Urothelium cell line (cell line): ENCODE measurements around the gene IGDCC3.

ENCODE experiments used
- DNase-seq: peaks from one replicate; pipeline ENCODE4 v3.0.0; 2011; ENCODE audit warnings: low spot score, mixed read lengths
- FAIRE-seq: peaks from 2 replicates; lab custom pipeline; 2011; peaks lifted over from hg19 to GRCh38; lab: Jason Lieb, UNC

IGDCC3 gene

DNA sequence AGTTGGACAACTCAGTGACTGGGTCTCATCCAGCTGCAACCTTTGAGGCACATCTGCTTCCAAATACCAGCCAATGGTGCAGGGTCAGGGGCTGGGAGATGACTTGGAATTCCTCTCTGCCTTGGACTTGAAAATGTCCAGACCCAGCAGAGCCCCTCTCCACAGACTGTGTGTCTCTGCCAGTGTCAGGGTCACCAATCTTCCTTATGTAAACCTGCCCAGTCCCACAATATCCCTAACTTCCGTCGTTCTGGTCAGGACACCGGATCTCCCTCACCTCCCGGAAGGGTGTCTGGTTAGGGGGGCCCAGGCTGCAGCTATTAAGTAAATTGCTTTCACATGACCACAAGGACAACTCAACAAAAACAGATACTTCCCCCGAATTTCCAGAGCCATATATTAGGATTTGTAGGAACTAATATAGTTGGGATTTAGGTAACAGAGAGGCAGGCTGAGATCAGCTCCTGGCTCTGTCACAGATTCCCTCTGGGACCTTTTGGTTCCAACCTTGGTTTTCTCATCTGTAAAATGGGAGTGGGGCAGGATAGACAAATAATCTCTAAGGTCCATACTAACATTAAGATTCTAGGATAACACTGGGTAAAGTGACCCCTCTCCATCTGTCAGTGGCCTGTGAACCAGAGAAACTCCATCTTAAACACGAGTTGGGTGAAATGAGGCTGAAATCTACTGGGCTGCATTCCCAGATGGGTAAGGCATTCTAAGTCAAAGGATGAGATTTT lies 30.8 kb downstream of the IGDCC3 start:
- FAIRE-seq (no peak), DNase-seq (no peak)

DNA sequence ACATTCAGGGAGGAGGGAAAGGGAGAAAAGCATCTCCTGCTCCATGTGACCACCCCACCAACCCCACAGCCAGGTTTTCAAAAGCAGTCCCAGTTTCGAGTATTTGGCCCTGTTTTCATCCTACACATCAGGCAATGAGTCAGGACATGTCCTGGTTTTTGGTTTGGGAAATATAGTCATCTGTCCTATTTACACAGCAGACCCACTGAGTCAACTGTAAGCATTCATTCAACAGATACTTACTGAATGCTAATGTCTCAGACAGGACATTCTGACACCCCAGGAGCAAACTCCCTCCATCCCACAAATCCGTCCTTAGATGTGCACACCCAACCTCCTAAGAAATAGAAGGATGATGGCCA lies 32.9 kb downstream of the IGDCC3 start:
- FAIRE-seq (no peak), DNase-seq (no peak)

DNA sequence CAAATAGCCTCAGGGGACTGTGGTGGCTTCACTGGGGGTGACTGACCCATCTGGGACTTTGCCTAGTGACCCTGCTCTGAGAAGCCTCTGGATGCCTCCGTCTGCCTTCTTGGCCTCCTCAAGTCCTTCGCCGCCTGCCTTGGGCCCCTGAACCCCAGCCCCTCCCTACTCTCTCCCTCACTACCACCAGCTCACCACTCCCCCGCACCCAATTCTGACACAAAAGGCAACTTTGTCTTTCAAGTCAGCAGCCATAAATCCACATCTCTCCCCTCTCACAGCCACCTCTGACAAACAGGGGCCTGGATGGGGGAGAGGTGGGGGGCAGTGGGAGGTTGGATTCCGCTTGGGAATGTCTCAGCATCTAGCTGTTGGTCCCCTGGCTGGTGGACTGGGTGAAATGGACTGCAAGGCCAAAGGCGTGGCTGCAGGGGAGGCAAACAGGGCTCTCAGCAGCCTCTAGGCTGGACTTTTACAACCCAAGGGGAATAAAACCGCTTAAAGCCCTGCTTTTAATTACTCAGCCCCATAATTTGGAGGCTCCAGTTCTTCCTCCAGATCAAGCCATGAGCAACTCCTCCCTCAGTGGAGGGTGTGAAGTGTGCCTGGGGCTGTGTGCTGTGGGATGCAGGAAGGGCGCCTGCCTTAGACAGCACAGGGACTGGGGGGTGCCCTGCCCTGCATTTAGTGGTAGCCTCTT lies 33.4 kb downstream of the IGDCC3 start:
- DNase-seq (no peak), FAIRE-seq (no peak)

DNA sequence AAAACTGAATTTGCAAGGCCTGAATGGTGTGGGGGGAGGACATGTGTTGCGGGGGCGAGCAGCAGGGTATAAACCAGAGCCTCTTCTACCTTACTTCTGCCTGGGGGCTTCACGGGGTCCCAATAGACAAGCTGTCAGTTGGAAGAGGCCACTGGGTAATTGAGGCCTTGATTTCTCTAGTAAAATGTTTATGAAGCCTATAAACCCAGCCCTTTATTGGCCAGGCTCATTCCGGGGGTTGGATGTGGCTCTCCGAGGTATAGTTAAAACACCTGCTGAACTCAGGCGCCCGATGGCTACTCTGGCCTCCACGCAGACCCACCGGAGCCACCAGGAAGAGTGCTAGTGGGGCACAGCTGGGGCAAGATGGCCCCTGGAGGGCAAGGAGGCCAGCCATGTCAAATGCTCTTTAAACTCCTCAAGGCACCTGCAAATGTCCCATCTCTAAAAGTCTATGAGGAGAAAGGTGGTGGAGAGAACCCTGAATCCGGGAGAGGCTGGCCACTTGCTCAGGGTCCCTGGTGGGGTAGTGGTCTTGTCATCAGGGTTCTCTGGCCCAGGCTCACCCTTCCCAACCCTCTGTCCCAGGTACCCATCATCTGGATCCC lies 34.3 kb downstream of the IGDCC3 start:
- FAIRE-seq = no peak

DNA sequence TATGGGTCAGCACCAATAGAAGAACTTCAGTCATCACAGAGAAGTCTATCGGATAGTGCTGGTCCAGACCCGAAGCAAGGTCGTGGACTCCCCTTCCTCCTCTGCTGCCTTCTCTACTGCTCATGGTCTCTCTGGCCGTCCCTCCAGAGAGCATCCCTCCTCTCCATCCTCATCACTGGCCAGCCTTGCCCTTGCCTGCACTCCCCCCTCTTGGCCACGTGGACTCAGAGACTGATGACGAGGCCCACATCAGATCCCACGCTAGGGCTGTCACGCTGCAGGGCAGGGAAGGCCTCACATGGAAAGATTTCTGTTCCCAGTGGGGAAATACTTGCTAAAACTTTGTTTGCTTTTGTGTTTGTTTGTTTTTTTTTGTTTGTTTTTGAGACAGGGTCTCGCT lies 35.3 kb downstream of the IGDCC3 start:
- no peak for FAIRE-seq

More for the DNA sequence above, 34.3 kb downstream of the IGDCC3 start:
- no peak for DNase-seq

DNA sequence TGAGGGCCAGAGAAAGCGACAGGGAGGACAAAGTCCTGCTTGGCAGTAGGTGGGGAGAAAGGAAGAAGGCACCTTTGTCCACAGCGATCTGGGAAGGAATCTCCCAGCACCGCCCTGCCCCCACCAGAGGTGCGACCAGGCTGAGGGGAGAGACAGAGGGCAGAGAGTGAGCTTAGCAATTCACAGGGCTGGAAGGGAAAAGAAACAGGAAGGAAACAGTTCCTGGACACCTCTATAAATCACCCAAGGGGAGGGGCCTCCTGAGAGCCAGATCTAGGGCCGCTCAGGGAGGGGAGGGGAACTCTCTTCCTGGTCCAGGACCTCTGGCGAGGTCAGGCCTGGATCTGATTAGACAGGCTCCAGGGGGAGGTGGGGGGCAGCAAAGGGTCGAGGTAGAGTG lies 37.9 kb downstream of the IGDCC3 start:
- no peak for DNase-seq
- FAIRE-seq = no peak

More for the DNA sequence above, 35.3 kb downstream of the IGDCC3 start:
- DNase-seq = no peak

DNA sequence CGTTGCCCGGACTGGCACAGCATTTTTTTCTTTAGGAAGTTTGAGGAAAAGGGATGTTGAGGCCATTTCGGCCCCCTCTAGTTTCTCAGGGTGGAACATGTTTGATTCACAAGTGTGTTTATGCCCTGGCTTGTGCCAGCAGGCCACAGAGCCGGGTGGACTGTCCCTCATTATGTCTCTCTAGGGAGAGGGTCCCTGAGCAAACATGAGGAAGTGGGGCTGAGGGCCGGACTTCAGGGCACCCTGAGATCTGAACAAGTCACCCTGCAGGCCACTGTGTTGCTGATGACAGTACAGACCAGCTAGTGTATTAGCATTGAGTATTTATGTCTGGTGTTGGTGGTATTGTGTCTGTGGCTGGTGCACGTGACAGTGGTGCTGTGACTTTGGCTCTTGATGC lies 38.4 kb downstream of the IGDCC3 start:
- FAIRE-seq = peak; percentile 50
- no peak for DNase-seq

DNA sequence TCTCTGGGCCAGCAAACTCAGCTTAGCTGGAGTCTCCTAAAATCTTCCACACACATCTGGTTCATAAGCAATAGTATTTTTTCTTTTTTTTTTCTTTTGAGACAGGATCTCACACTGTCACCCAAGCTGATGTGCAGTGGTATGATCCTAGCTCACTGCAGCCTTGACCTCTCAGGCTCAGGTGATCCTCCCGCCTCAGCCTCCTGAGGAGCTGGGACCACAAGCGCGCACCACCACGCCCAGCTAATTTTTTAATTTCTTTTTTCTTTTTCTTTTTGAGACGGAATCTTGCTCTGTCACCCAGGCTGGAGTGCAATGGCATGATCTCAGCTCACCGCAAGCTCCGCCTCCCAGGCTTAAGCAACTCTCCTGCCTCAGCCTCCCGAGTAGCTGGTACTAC lies 39.0 kb downstream of the IGDCC3 start:
- no peak for DNase-seq
- no peak for FAIRE-seq

DNA sequence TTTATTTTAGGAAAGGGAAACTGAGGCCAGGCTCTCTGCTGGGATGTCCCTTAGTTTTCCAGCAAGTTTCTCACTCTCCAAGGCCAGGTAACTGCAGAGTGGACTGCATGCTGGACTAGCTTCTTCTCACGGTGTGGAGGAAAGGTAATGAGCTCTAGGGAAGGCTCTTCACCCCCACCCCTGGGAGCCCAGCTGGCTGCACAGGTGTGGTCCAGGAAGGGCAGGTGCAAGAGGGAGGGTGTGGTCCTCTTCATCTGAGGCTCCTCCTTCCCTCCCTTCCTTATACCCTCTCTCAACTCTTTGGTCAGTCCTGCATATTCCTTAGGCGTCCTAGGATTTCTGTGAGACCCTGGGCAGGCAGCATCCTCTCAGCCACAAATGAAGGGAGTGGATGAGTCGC lies 39.4 kb downstream of the IGDCC3 start:
- FAIRE-seq = no peak
- DNase-seq = no peak

DNA sequence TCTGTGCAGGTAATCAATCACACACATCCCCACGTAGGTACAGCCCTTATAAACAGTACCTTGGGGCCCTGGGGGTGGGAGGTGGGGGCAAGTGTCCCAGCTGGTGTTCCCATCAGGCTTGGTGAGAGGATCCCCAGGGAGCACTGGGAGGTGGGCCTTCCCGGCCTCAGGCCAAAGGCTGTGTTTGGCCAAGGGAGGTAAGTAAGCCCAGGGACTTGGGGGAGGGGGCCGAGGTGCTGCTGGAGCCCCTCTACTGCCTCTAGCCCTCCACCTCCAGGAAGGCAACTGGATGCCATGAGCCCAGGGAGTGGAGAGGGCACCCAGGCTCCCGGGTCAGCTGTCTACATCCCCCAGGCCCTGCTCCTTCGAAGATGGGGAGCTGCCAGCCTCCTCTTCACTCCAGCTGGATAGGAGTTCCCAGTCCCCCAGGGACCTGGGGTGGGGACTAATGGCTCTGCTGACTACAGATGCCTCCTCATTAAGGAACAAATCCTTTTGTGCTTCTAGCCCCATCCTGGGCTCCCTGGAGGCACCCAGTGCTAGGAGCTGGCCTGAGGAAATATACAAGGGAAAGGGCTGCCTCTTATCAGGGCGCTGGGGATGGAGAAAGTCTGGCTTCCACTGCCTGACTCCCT lies 40.2 kb downstream of the IGDCC3 start:
- FAIRE-seq (no peak), DNase-seq (no peak)

DNA sequence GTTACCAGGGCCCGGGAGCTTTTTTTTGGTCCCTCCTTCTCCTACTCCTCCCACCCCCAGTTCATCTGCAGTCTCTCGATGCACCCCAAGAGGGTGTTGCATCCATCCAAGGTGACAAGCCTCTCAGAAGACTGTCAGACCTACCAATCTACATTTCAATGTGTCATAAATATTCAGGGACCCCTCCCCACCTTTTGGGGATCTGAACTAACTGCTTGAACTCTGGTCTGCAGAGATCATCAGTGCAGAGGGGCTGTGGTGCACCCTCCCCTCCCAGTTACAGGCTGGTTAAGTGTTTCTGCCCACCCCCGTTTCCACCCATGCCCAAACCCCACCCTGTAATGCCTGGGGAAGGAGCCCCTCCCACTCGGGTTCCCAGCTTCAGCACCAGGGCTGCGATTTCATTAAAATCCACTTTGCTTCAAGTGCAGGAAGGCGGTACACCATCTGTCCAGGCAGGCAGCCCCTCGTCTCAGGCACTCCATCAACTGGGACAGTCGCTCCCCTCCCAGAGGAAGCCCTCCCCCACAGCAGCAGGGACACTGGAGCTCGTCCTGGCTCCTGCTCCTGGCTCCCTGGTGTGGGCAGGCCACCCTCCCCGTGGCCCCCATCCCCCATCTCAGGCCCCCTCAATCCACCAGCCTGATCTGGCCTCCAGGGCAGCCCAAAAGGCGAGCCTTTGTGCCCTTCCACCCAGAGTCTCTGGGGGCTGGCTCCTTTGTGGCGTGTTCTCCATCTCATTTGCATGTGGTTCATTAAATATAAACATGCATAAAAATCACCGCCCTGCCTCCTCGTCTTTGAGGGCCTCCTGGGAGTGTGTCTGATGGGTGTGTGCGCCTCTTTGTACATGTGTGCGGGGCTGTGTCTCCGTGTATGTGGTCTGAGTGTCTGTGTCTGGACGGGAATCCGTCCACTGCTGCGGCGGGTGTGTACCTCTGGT lies 41.0 kb downstream of the IGDCC3 start:
- FAIRE-seq (no peak), DNase-seq (no peak)

DNA sequence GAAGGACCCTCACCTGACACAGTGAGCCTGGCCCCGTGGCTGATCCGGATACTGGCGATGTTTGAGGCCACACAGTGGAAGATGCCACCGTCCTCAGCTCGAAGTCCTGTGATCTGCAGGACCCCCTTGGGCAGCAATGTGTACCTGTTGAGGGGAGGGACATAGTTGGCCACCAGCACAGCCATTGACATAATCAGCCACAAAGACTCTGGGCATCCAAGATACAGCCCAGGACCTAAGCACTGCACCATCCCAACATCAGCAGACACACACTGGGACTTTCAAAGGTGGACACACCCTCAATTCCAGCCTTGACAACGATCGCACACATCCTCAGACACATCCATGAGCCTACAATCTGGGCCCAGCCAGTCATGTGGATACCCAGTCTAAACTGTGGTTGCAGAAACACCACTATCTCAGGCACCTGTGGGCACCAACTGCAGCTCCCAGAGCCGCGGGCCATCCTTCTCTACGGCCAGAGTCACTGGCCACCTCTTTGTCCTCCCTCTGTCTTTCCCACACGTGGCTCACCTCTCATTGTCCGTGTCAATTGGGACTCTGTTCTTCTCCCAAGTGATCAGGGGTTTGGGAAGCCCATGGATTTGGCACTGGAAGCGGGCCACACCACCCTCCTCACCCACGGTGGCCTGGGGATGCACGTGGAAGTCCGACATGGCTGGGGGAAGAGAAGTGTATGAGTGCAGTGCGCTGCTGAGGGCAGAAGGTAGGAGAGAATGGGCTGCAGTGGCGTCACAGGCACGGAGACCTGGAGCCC lies 42.3 kb downstream of the IGDCC3 start:
- FAIRE-seq = peak; percentile 61
- no peak for DNase-seq

DNA sequence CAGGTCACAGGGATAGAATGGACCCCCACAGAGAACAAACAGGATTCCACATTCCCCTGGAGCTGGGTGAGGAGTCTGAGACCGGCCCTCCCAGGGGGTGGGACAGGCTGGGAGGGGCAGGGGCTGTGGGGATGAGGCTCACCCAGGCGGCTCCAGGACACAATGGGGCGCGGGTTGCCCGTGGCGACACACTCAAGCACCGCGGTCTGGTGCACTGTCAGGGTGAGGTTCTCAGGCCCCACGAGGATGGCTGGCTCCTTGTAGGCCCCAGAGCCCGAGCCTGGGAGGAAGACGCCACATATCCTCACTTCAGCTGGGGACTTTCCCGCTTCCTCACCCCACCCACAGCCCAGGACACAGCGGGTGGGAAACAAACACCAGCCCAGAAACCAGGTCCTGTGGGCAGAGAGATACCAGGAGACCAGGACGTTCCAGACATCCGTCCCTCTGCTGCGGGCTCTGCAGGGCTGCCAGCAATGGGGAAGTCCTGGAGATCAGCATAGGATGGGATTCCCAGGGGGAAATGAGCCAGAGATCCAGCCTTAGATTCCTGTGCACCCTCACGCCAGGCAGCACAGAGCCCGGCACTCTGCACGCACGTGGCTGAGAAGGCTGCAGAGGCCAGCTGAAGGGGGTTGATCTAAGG lies 43.1 kb downstream of the IGDCC3 start:
- DNase-seq = no peak
- no peak for FAIRE-seq

DNA sequence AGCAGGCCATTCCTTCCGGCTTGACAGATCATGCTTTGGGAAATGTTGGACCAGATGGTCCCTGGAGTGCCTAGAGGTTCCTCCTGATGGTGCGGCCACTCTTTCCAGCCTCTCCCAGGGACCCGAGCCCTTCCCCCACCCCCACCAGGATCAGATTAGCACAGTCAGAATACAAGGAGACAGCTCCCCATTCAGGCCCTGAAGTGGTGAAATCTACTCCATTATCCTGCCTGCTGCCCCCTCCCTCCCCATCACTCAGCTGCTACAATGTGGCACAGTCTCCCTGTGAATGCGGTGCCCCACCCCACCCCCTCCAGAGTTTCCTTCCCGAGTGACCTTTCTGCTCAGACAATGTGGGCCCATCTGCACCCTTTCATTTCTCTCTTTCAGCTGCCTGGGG lies 43.9 kb downstream of the IGDCC3 start:
- FAIRE-seq (no peak), DNase-seq (no peak)

DNA sequence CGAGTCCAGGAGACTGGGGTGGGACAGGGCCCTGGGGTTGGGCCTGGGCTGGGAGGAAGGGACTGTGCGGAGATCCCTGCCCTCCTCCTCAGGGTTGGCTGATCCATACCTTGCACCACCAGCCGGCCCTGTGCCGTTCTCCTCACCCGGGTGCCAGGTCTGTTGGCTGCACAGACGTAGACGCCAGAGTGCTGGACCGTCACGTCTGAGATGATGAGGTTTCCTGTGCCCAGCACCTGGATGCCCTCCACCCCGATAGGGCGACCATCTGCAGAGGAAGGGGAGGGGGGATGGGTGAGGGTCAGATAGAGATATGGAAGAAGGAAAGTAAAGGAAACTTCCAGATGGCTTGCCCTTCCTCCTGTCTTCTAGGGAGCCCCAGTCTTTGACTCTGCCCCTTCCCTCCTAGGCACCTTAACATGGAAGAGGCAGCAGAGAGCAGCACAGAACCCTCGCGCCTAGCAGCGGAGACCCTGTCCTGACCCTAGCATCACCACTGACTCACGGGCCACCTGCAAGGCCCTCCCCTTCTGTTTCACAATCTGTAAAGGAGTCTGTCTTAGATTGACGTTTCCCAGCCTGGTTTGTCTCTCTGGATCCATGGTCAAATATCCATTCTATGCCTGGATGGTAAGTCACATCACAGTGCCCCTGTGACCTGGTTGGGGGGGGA lies 44.5 kb downstream of the IGDCC3 start:
- no peak for FAIRE-seq
- no peak for DNase-seq

DNA sequence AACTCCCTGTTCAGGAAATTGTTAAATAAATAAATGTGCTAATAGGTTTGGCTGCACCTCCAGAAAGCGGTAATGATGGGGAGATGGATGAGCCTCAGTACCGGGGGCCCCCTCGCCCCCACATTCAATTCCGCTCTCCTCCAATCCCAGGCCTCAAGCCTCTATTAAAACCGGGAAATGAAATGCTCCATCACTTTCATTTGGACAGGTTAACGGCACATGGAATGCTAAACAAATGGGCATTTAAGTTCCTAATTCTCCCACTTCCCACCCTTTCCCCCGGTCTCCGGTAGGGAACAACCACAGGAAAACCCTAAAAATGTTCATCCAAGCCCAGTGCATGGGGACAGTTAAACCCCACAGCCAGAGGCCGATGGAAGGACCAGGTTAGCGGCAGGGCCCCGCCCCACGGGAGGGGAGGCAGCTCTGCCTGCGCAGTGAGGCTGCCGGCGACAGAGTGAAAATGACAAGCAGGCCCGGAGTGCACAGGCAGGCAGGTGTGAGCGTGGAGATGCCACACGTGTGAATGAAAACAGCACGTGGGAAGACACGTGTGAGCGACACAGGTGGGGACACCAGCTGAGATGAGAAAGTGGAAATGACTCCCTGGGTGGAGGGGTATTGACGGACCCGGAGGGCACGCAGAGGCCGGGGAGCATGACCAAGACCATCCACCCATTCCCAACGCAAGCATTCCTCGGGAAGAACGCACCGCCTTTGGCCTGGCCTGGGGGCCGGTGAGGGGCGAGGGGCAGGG lies 45.2 kb downstream of the IGDCC3 start:
- FAIRE-seq (peak; percentile 56), DNase-seq (no peak)

DNA sequence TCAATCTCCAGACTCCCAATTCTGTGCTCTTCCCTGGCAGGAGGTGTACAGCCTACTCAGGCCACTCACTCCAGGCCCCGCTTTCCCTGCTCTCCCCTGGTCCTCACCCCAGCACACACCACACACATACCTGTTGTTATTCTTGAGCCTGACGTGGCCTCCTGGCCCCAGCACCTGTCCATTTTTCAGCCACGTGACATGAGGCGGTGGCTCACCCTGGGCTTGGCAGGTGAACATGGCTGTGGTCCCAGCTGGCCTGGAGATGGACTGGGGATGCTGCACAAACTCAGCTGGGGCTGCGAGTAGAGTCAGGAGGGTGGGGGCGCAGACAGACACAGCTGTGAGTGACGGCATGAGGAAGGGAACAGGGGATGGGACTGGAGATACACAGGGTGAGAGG lies 46.0 kb downstream of the IGDCC3 start:
- DNase-seq (no peak), FAIRE-seq (no peak)
